NCI-H2107 (cell line): ENCODE data around the gene TM4SF5.

Experiments
- DNase-seq: peaks from one replicate; lab custom pipeline; 2025; lab: John Stamatoyannopoulos, UW

The TM4SF5 gene, protein sequence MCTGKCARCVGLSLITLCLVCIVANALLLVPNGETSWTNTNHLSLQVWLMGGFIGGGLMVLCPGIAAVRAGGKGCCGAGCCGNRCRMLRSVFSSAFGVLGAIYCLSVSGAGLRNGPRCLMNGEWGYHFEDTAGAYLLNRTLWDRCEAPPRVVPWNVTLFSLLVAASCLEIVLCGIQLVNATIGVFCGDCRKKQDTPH

DNA sequence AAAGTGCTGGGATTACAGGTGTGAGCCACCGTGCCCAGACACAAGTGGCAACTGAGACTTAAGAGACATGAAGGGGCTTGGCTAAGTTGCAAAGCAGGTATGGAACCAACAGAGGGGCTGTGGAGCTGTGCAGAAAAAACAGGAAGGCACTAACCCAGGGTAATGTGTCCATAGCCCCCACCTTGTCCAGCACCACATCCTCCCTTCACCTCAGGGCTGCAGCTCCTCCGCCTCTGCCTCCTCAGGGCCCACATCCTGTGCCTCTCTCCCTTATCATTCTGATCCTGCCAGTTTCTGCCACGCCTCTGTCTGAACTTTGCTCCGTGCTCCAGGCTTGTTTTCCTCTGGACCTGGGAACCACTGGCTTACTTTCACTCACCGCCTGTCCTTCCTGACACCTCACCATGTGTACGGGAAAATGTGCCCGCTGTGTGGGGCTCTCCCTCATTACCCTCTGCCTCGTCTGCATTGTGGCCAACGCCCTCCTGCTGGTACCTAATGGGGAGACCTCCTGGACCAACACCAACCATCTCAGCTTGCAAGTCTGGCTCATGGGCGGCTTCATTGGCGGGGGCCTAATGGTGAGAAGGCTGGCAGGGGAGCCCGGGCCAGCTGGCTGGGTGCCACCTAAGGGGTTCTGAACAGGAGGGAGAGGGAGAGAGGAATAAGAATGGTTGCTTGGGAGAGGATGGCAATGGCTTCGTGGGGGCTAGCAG lies at the start of gene TM4SF5:
Gene TM4SF5 (plus strand): TSS at position 368 of the 716 bp plus-strand sequence. CDS start 37 bp downstream, at position 405.
- DNase-seq: no peak

DNA sequence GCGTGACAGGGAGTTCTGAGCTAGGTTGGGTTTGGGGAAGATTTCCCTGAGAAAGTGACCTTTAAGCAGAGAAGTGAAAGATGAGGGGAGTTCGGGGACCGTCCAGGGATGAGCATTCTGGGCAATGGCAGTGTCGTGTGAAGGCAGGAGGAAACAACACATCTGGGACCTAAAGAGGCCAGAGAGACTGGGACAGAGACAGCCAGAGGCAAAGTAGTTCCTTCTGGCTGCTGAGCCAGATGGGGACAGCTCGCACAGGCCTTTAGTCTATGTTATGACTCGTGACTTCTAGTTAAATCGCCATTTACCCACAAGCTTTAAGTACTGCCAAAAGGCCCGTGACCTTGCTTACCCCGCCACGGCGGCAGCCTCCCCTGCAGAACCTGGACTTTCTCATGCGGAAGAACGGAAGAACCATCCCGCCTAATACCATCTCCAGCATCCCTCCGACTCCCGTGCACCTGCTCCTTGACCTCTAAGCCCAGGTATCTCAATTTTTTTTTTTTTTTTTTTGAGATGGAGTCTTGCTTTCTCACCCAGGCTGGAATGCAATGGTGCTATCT lies 48.9 kb upstream of the TM4SF5 start:
- no peak for DNase-seq

DNA sequence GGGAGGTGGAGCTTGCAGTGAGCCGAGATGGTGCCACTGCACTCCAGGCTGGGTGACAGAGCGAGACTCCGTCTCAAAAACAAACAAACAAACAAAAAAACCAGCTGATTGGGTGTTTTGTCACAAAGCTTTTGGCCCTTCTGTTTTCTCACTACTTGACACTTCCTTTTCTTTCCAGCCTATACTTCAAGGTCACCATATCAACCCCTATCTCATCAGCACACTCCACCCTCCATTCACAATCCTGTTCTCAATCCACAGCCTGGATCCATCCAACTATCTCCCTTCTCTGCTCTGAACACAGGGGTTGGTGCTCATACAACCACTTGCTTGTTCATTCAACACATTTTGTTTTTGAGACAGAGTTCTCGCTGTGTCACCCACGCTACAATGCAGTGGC lies 47.0 kb upstream of the TM4SF5 start:
- DNase-seq: no peak

GRCh38 chr17:4725646-4726310 lies 45.9 kb upstream of the TM4SF5 start:
- no peak for DNase-seq

GRCh38 chr17:4728124-4728523 lies 43.6 kb upstream of the TM4SF5 start:
- no peak for DNase-seq

DNA sequence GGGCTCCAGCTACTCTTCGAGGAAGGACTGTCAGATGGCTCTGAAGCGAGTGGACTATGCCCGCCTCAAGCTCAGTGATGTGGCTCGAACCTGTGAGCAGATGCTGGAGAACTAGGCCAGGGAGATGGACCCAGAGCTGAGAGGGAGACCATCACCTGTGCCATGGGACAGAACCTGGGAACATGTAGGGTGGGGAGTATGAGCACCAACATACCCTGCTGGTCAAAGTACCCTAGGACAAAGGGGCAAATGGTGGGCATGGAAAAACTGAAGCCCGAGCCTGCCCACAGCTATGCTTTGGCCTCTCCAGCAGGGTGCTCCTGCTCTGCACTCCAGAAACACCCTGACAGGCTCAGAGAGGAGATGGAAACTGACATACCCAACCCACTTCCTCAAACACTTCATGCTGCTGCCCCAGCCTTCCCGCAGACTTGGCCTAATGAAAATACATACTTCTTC lies 38.6 kb upstream of the TM4SF5 start:
- no peak for DNase-seq

- DNase-seq: no peak
Measured at GRCh38 chr17:4734857-4735475, 36.7 kb upstream of the TM4SF5 start.

DNA sequence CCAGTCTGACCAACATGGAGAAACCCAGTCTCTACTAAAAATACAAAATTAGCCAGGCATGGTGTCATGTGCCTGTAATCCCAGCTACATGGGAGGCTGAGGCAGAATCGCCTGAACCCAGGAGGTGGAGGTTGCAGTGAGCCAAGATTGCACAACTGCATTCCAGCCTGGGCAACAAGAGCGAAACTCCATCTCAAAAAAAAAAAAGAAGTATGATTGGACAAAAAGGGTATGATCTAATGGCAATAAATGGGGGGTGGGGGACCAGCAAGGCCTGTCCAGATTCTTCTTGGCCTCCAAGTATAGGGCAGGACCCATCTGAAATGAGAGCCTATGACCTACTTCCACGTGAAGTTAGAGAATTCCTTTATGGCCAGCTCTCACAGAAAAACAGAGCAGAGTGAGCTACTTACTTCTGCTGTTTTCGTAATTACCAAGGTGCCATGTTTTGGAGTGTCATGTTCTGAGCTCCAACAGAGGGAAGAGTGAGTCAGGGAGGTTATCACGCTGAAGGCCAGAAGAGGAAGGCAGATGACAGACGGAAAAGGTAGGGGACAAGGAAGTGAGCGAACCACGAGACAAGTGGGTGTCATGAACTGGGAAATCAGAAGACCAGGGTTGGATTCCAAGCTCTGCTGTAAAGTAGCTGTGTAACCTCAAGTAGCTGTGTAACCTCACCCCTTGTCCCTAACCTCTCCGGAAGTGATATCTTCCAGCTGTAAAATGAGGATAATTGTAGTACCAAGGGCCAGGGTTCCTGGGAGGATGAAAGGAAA lies 35.6 kb upstream of the TM4SF5 start:
- DNase-seq: no peak

GRCh38 chr17:4738136-4739121 lies 33.3 kb upstream of the TM4SF5 start:
- DNase-seq: no peak

GRCh38 chr17:4739122-4740024 lies 32.3 kb upstream of the TM4SF5 start, which contains the start of the genes CXCL16 and ZMYND15:
Gene CXCL16, minus strand, starts transcription at chr17:4739928. Its CDS starts 589 bp downstream, at chr17:4739339.
Gene ZMYND15, plus strand, starts transcription at chr17:4739833. Its CDS starts 716 bp downstream, at chr17:4740549.
- DNase-seq: no peak

- no peak for DNase-seq
Measured at GRCh38 chr17:4740025-4740351, 31.7 kb upstream of the TM4SF5 start.

- DNase-seq: no peak
Measured at GRCh38 chr17:4740584-4740983, 31.1 kb upstream of the TM4SF5 start.

- no peak for DNase-seq
Measured at GRCh38 chr17:4741544-4741943, 30.1 kb upstream of the TM4SF5 start.

DNA sequence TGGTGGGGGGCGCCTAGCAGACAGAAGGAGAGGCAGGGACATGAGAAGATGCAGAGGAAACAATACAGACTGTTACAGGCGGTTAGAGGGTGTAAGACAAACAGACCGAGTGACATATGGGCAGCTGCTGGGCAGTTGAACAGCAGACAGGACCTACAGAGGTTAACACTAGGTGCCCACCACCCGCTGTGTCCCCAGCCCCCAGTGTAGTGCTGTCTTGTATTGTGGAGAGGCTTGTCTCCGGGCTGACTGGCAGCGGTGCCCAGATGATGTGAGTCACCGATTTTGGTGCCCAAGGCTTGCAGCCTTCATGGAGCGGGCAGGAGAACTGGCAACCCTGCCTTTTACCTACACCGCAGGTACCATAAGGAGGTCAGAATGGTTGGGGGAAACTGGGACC lies 29.6 kb upstream of the TM4SF5 start:
- no peak for DNase-seq

DNA sequence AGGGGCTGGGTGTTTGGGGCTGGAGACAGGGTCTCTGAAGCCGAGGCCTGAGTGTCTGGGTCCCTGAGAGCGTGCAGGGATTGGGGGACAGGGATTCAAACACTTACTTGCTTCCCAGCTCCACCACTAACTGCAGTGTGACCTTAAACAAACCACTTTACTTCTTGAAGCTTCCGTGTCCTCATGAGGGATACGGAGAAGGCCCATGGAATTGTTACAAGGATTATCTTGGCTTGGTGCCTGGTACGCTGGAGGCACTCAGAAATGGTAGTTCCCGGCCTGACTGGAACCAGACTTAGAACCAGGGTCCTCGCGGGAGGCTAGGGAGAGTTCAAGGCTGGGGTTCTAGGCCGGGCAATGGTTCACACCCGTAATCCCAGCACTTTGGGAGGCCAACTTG lies 29.1 kb upstream of the TM4SF5 start:
- DNase-seq: no peak

DNA sequence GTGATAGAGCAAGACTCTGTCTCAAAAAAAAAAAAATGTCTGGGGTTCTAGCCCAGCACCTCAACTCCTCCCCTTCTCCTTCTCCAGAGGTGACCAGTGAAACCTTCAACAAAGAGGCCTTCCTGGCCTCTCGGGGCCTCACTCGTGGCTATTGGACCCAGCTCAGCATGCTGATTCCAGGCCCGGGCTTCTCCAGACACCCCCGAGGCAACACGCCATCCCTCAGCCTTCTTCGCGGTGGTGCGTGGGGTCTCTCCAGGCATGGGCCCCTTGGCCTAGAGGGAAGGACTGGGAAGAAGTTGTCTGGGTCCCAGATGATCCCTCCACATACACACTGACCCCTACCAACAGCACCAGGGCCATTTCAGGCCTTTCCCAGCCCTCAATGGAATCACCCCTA lies 28.5 kb upstream of the TM4SF5 start:
- no peak for DNase-seq

DNA sequence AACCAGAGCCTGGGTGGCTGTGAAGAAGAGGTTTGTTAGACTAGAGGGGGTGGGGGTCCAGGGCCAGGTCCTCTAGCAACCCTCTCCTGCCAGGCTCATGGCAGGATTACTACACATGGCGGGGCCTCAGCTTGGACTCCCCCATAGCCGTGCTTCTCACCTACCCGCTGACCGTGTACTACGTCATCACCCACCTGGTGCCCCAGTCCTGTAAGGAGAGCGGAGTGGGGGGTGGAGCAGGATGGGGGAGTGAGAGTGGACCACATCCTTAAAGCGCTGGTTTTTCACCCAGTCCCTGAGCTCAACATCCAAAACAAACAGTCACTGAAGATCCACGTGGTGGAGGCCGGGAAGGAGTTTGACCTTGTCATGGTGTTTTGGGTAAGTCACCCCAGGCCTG lies 27.8 kb upstream of the TM4SF5 start:
- no peak for DNase-seq

GRCh38 chr17:4744999-4745969 lies 26.4 kb upstream of the TM4SF5 start:
- no peak for DNase-seq
